Body of pancreas (tissue), 4 donors: ENCODE results near the gene OR6Q1. TPM values are rescaled to one million over a fixed set of nuclear protein-coding genes. Genes with fewer than 3 reads are reported as not detected.

Experiments used
- ATAC-seq: fragments of 150-250 bp; one replicate; pipeline ENCODE4 v1.9.1; 2016
- DNase-seq, 4 donors: peaks; one replicate each; pipeline ENCODE4 v3.0.0-alpha.2; 2019
- H3K27ac ChIP-seq, 4 donors: fragments of 200-600 bp; sonication (generic); 1 replicate in 3 of 4; 2 replicates in 1 of 4; pipeline versions ENCODE4 v1.5.1 to v1.6.1; 2016 to 2019; ENCODE audit warnings: mild to moderate bottlenecking in 1 of 4, mixed read lengths in 1 of 4, moderate library complexity in 1 of 4
- H3K27me3 ChIP-seq, 2 donors: fragments of 200-600 bp; sonication (generic); one replicate each; pipeline ENCODE4 v1.6.0; 2016; ENCODE audit warnings: mild to moderate bottlenecking in 1 of 2
- H3K36me3 ChIP-seq, 2 donors: fragments of 200-600 bp; sonication (generic); replicated peaks in 1 of 2; 2 replicates each; pipeline ENCODE4 v1.5.1; 2016; ENCODE audit warnings: low read depth in 2 of 2; ENCODE audit not compliant: insufficient read depth in 1 of 2
- H3K4me1 ChIP-seq: fragments of 200-600 bp; sonication (generic); one replicate; pipeline ENCODE4 v1.6.0; 2016
- H3K4me3 ChIP-seq, 2 donors: fragments of 200-600 bp; sonication (generic); 1 replicate in 1 of 2; 2 replicates in 1 of 2; pipeline ENCODE4 v1.5.1; 2016 to 2019
- H3K9me3 ChIP-seq, 3 donors: fragments of 200-600 bp; sonication (generic); 1 replicate in 2 of 3; 2 replicates in 1 of 3; pipeline ENCODE4 v1.5.1; 2016
- CTCF ChIP-seq, 7 experiments: fragments of 450-650 bp in 4 of 7; fragments of 200-600 bp in 3 of 7; sonication (generic) in 3 of 7; IDR thresholded peaks; one replicate each; pipeline ENCODE4 v1.5.1; 2016 to 2019; ENCODE audit warnings: antibody characterized with exemption in 7 of 7
- POLR2A ChIP-seq, 3 donors: fragments of 450-650 bp; IDR thresholded peaks; one replicate each; pipeline ENCODE4 v1.6.1; 2016; ENCODE audit warnings: antibody characterized with exemption in 3 of 3, mild to moderate bottlenecking in 2 of 3
- WGBS, 2 donors: methylation state at CpG; one replicate each; pipeline ENCODE4 v1.1.5; 2017; 5-methylcytosine and 5-hydroxymethylcytosine counted together
- intact Hi-C: fragments of 100-400 bp; cut with DNase I; formaldehyde crosslinking; loops from one replicate; pipeline ENCODE4 v1.15.1; 2023
- total RNA-seq, 2 donors: library from RNA; depleted of rRNA; stranded (reverse); fragments of >200 nt; gene quantifications; one replicate each; pipeline ENCODE4 v1.1.0, GENCODE V29; 2016

The OR6Q1 gene
- total RNA-seq, 2 donors from 2014 or later: not detected

- Histone ChIP-seq H3K27me3 (no peaks in the 10 kb centered on the region), H3K27ac (peak overlapping the region; percentile 26 to 78 (median 66)), H3K4me1 (peaks cover 34% of the 10 kb centered on the region), H3K4me3 (no peak overlapping the region), H3K9me3 (no peaks in the 10 kb centered on the region), H3K36me3 (no peaks in the 10 kb centered on the region)
- TF ChIP-seq POLR2A (IDR thresholded peaks at IDR 0.05) (no peak), CTCF (IDR thresholded peaks at IDR 0.05) (no peak)
- intact Hi-C loops: no loop called here
- peak in 2 of 4 donors; percentile 17 to 25 for DNase-seq
- ATAC-seq: peak; percentile 58
- 27 to 35% methylated on average over 6 of the region's 6 CpGs for WGBS, 2 donors
Observed at GRCh38 chr11:58028687-58029411, 1.9 kb upstream of the OR6Q1 start.

- H3K4me1 ChIP-seq: peaks cover 9% of the 10 kb centered on the region
- no peak for ATAC-seq
Observed at GRCh38 chr11:58034471-58034870, 3.7 kb downstream of the OR6Q1 start.

GRCh38 chr11:58039589-58039988, 8.8 kb downstream of the OR6Q1 start:
- DNase-seq (no peak), ATAC-seq (peak; percentile 82)
- Histone ChIP-seq H3K27ac (peak overlapping the region in 3 of 4 donors; percentile 12 to 70 (median 57)), H3K36me3 (no peaks in the 10 kb centered on the region), H3K27me3 (no peaks in the 10 kb centered on the region), H3K4me3 (no peak overlapping the region), H3K9me3 (peaks cover 0 to 4% (median 0%) of the 10 kb centered on the region in 3 donors), H3K4me1 (peaks cover 19% of the 10 kb centered on the region)
- intact Hi-C loops: no loop called here
- no peak for TF ChIP-seq CTCF (IDR thresholded peaks at IDR 0.05)
- no peak for TF ChIP-seq POLR2A (IDR thresholded peaks at IDR 0.05)

More at GRCh38 chr11:58034471-58034870, 3.7 kb downstream of the OR6Q1 start:
- 68 to 79% methylated on average over 2 of the region's 2 CpGs for WGBS, 2 donors
- no peak for DNase-seq
- Histone ChIP-seq H3K27me3 (no peaks in the 10 kb centered on the region), H3K27ac (no peak overlapping the region), H3K4me3 (no peak overlapping the region), H3K9me3 (peaks cover 0 to 4% (median 0%) of the 10 kb centered on the region in 3 donors), H3K36me3 (no peaks in the 10 kb centered on the region)
- intact Hi-C loops: no loop called here
- no peak for TF ChIP-seq POLR2A (IDR thresholded peaks at IDR 0.05)
- TF ChIP-seq CTCF (IDR thresholded peaks at IDR 0.05): no peak

- Histone ChIP-seq H3K4me1 (peaks cover 19% of the 10 kb centered on the region), H3K4me3 (no peak overlapping the region), H3K27ac (no peak overlapping the region), H3K36me3 (no peaks in the 10 kb centered on the region), H3K9me3 (no peaks in the 10 kb centered on the region), H3K27me3 (no peaks in the 10 kb centered on the region)
- DNase-seq: no peak
- ATAC-seq: no peak
- WGBS, 2 donors: 44 to 62% methylated on average over 2 of the region's 2 CpGs
- intact Hi-C loops: no loop called here
- TF ChIP-seq POLR2A (IDR thresholded peaks at IDR 0.05) (no peak), CTCF (IDR thresholded peaks at IDR 0.05) (no peak)
Observed at GRCh38 chr11:58043379-58043778, 12.6 kb downstream of the OR6Q1 start.

- no peaks in the 10 kb centered on the region for H3K9me3 ChIP-seq
- TF ChIP-seq CTCF (IDR thresholded peaks at IDR 0.05): no peak
- TF ChIP-seq POLR2A (IDR thresholded peaks at IDR 0.05): no peak
Observed at GRCh38 chr11:58046231-58046630, 15.5 kb downstream of the OR6Q1 start.

More at GRCh38 chr11:58046231-58046630, 15.5 kb downstream of the OR6Q1 start:
- ATAC-seq: no peak
- Histone ChIP-seq H3K4me1 (no peaks in the 10 kb centered on the region), H3K27me3 (no peaks in the 10 kb centered on the region), H3K36me3 (no peaks in the 10 kb centered on the region), H3K4me3 (no peak overlapping the region), H3K27ac (peak overlapping the region in 1 of 4 donors; percentile 16)
- WGBS, 2 donors: 24 to 41% methylated on average over 3 of the region's 3 CpGs
- DNase-seq: no peak
- intact Hi-C loops: no loop called here
